Breast epithelium (tissue), 4 donors: ENCODE results near the gene ADAMTSL5. TPM values are rescaled to one million over a fixed set of nuclear protein-coding genes. Genes with fewer than 3 reads are reported as not detected.

Experiments
- DNase-seq, 2 donors: peaks; one replicate each; pipeline ENCODE4 v3.0.0-alpha.2; 2019; ENCODE audit warnings: low spot score in 2 of 2
- H3K27ac ChIP-seq, 2 donors: fragments of 200-600 bp; sonication (generic) in 1 of 2; one replicate each; pipeline ENCODE4 v1.5.1; 2016 to 2019; ENCODE audit warnings: mild to moderate bottlenecking in 1 of 2
- H3K27me3 ChIP-seq, 2 donors: fragments of 200-600 bp; sonication (generic) in 1 of 2; one replicate each; pipeline versions ENCODE4 v1.5.1 to v1.6.0; 2017 to 2019; ENCODE audit warnings: control low read depth in 1 of 2, mild to moderate bottlenecking in 1 of 2
- H3K36me3 ChIP-seq: fragments of 200-600 bp; one replicate; pipeline ENCODE4 v1.5.1; 2019
- H3K4me1 ChIP-seq, 2 donors: fragments of 200-600 bp; sonication (generic); one replicate each; pipeline ENCODE4 v1.5.1; 2016 to 2019; ENCODE audit warnings: control low read depth in 1 of 2
- H3K4me3 ChIP-seq, 3 donors: fragments of 200-600 bp; sonication (generic); 1 replicate in 2 of 3; 2 replicates in 1 of 3; pipeline ENCODE4 v1.5.1; 2016 to 2019; ENCODE audit warnings: mild to moderate bottlenecking in 3 of 3, moderate library complexity in 2 of 3
- H3K9me3 ChIP-seq, 2 donors: fragments of 200-600 bp; sonication (generic) in 1 of 2; one replicate each; pipeline ENCODE4 v1.5.1; 2016 to 2019; ENCODE audit warnings: control low read depth in 1 of 2
- CTCF ChIP-seq, 3 donors: fragments of 450-650 bp; IDR thresholded peaks; one replicate each; pipeline ENCODE4 v1.5.1; 2016 to 2017; ENCODE audit warnings: antibody characterized with exemption in 3 of 3, mild to moderate bottlenecking in 3 of 3, moderate library complexity in 3 of 3
- POLR2A ChIP-seq: fragments of 450-650 bp; IDR thresholded peaks from one replicate; pipeline ENCODE4 v1.6.1; 2016; ENCODE audit warnings: antibody characterized with exemption, mild to moderate bottlenecking, moderate library complexity
- POLR2AphosphoS5 ChIP-seq, 3 donors: sonication (generic); formaldehyde crosslinking; IDR thresholded peaks; one replicate each; pipeline ENCODE4 v1.6.1; 2017; ENCODE audit warnings: antibody characterized with exemption in 3 of 3
- intact Hi-C: fragments of 100-400 bp; cut with DNase I; formaldehyde crosslinking; loops from one replicate; pipeline ENCODE4 v1.15.1; 2023; ENCODE audit warnings: low total_unique reads
- total RNA-seq, 3 donors: library from RNA; depleted of rRNA; stranded (reverse); fragments of >200 nt; gene quantifications; one replicate each; pipeline ENCODE4 v1.1.0, GENCODE V29; 2016

The ADAMTSL5 gene
- total RNA-seq, 3 donors from 2014 or later = 1.3 to 3.5 (median 2.1) TPM

DNA sequence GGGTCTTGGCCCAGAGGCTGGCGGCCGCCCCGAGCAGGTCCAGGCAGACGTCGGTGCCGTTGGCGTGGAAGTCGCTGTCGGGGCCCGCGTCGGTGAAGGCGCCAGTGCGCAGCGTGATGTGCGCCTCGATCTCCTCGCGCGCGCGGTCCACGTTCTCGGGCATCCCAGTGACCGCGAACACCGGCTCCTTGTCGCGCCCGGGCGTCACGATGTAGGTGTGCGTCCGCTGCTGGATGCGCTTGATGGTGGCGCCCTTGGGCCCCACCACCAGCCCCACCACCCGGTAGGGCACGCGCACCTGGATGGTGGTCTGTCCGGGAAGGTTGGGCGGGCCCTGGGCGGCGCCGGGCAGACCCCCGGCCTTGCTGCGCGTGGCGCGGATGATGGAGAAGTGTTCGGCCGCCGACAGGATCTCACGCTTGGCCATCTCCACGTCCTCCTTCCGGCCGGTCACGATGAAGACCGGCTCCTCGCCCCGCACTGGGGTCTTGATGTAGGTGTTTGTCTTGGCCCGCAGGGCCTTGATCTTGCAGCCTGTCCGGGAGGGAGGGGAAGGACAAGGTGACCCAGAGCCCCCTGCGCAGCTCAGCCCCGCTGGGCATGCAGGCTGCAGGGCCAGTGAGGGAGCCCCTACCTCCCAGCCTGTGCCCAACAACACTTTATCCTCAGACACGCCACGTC is 43.7 kb upstream of the ADAMTSL5 start:
- Histone ChIP-seq H3K9me3 (no peaks in the 10 kb centered on the region), H3K36me3 (no peaks in the 10 kb centered on the region), H3K27me3 (no peaks in the 10 kb centered on the region), H3K4me3 (no peak overlapping the region), H3K27ac (no peak overlapping the region), H3K4me1 (no peaks in the 10 kb centered on the region)
- intact Hi-C loops = no loop called here
- TF ChIP-seq POLR2A (no peak), POLR2AphosphoS5 (IDR thresholded peaks at IDR 0.05) (no peak), CTCF (IDR thresholded peaks at IDR 0.05) (no peak)
- no peak for DNase-seq

DNA sequence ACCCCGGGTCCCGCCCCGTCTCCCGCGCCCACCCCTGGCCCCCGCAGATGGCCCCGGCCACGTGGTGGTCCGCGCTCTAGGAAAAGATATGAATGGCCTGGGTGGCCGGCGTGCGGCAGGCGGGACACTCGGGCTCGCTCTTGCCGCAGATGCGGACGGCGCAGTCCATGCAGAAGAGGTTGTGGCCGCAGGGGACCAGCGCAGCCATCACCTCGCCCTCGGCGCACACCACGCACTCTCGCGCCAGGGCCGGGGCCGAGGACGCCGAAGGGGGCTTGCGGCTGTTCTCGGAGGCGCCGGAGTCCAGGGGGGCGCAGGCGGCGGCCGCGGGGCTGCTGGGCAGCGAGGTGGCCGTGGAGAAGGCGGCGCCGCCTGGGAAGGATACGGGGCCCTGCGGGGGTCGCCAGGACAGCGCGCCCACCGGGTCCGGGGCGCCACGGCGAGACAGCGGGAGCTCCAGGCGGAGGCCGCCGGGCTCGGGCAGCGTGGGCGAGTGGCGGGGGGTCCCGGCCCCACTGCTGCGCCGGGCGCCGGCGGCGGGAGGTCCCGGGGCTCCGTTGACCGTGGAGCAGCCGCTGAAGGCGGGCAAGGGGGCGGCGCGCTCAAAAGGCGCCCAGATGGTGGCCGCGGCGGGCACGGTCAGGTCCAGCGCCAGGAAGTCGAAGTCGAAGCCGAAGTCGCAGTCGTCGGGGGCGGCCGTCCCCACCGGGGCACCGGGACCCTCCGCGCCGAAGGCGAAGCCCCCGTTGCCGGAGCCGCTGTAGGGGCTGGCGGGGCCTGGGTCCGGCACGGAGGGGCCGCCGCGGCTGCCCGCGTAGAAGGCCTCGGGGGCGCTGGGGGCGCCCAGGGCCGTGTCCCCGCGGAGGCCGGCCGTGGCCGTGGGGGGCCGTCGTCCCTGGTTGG is 42.9 kb upstream of the ADAMTSL5 start:
- H3K9me3 ChIP-seq = no peaks in the 10 kb centered on the region
- H3K27ac ChIP-seq = no peak overlapping the region
- intact Hi-C loops = no loop called here
- no peak for DNase-seq
- no peaks in the 10 kb centered on the region for H3K36me3 ChIP-seq
- H3K4me1 ChIP-seq = no peaks in the 10 kb centered on the region
- H3K4me3 ChIP-seq = no peak overlapping the region
- H3K27me3 ChIP-seq = no peaks in the 10 kb centered on the region
- no peak for TF ChIP-seq POLR2A
- no peak for TF ChIP-seq POLR2AphosphoS5 (IDR thresholded peaks at IDR 0.05)
- no peak for TF ChIP-seq CTCF (IDR thresholded peaks at IDR 0.05)

DNA sequence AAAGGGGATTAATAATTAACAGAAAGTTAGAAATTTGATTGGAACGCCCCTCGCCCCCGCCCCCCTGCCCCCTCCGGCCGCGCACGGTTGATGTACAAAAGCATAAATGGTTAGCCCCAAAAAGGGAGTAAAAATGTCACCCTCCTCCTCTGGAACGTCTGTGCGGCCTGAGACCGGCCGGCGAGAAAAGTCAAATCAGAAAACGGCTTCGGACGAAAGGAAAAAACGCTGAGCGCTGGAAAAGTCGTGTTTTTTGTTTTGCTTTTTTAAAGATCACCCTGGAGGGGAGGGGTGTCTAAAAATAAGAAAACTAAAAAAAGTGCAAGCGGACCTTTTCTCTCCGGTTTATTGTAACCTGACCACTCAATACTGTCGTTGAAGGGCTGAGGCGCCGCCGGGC is 42.1 kb upstream of the ADAMTSL5 start:
- DNase-seq = no peak
- TF ChIP-seq POLR2AphosphoS5 (IDR thresholded peaks at IDR 0.05) (no peak), POLR2A (no peak), CTCF (IDR thresholded peaks at IDR 0.05) (no peak)
- H3K4me1 ChIP-seq = no peaks in the 10 kb centered on the region
- H3K27ac ChIP-seq = no peak overlapping the region
- H3K36me3 ChIP-seq = no peaks in the 10 kb centered on the region
- H3K9me3 ChIP-seq = no peaks in the 10 kb centered on the region
- H3K27me3 ChIP-seq = no peaks in the 10 kb centered on the region
- H3K4me3 ChIP-seq = no peak overlapping the region
- intact Hi-C loops = no loop called here

DNA sequence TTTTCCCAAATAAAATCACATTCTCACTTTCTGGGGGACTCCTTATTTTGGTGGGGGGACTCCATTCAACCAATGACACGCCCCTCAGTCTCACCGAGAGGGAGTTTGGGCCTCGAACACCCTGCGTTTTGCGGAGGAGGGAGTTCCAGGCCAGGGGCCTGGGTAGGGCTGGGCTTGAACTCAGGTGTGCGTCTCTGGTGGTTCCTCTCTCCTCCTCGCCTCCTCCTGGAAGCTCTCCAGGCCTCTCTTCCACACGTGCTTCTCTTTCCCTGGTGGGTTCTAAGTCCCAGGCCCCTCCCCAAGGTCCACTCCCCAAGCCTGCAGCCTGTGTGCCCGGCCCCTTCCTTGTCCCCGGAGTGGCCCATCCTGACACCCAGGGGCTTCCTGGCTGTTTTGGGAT is 40.6 kb upstream of the ADAMTSL5 start:
- TF ChIP-seq CTCF (IDR thresholded peaks at IDR 0.05) (no peak), POLR2A (no peak), POLR2AphosphoS5 (IDR thresholded peaks at IDR 0.05) (no peak)
- intact Hi-C loops = no loop called here
- no peaks in the 10 kb centered on the region for H3K36me3 ChIP-seq
- no peak overlapping the region for H3K4me3 ChIP-seq
- no peaks in the 10 kb centered on the region for H3K4me1 ChIP-seq
- H3K9me3 ChIP-seq = no peaks in the 10 kb centered on the region
- H3K27me3 ChIP-seq = no peaks in the 10 kb centered on the region
- no peak overlapping the region for H3K27ac ChIP-seq
- DNase-seq = no peak
